ENCODE results near the gene HEYL.
A peak's percentile ranks its signal among the peaks of the same experiment; 100 is the strongest.

Gene HEYL

GRCh38 chr1:39596163-39596562 lies 43.3 kb downstream of the HEYL start:
- DNase-seq, result no peak

- DNase-seq, result no peak
These were observed 46.1 kb downstream of the HEYL start for GRCh38 chr1:39593386-39593785.

GRCh38 chr1:39592069-39592468 lies 47.4 kb downstream of the HEYL start:
- no peak for DNase-seq

- no peak for DNase-seq
These were observed 48.9 kb downstream of the HEYL start for GRCh38 chr1:39590546-39590945.

- no peak for DNase-seq
These were observed 53.5 kb downstream of the HEYL start for GRCh38 chr1:39585933-39586332.

- no peak for DNase-seq
These were observed 63.3 kb downstream of the HEYL start for GRCh38 chr1:39576016-39576657.

- DNase-seq, result peak; percentile 5 to 16 (median 9)
These were observed 64.0 kb downstream of the HEYL start for GRCh38 chr1:39575191-39576015.

- DNase-seq, result no peak
These were observed 64.8 kb downstream of the HEYL start for GRCh38 chr1:39574646-39575045.
